GM19043 (cell line): ENCODE data around the gene MAVS.

Experiments
- ATAC-seq: cut with Tn5 transposase; IDR thresholded peaks from one replicate; pipeline ENCODE4 v1.9.1; 2021; ENCODE audit warnings: low read depth; ENCODE audit not compliant: unreplicated experiment

MAVS gene

DNA sequence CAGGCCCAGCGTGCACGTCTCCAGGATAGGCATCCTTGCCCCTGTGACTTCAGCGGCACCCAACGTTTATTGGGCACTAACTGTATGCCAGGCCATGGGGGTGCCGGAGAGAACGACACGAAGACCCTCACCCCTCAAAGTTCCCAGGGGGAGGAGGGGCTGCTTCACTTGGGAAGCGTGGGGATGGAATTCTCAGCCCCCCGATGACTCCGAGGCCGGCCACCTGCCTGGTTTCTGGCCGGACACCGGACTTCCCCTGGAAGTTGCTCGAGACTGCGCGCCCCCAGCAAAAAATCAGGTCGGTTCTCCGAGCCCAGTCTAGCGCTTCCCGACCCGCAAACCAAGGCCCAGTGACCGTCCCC, 275 bp upstream of the MAVS start:
- ATAC-seq = no peak

DNA sequence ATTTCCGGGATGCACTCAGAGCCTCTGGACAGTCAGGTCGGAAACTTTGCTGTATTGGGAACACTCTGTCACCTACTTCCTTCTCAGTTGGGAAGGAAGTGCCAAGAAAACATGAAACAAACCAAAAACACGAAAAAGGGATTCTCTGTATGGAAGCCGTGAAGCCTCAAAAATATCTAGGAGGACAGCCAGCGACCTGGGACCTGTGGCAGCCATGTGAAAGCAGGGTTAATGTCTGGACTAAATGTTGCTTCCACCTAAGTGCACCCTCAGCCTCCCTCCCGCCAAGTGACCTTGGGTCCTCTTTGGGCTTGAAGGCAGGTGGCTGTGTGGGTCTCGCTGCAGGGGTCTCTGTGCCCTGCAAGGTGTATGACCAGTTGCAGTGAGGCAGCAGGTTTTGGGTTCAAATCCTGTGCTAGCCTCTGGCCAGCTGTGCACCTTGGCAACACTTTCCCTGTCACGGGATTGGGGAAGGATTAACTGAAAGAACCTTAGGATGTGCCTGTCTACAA, 851 bp downstream of the MAVS start:
- no peak for ATAC-seq

DNA sequence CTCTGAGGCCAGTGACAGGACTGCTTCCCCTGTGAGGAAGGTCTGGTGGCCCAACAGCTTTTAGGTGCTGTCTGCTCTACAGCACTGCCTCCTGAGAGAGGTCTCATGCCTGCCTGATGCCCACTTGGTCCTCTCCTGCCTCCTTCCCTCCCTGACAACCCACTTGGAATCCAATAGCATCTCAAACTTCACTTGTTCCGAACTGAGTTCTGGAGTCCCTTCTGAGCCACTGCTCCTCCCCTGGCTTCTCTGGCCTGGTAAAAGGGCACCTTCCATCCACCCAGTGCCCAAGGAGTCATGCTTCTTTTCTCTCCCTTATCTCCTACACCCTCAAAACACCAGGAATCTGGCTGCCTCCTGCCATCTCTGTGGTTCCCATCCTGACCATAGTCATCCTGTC, 1.9 kb downstream of the MAVS start:
- no peak for ATAC-seq

DNA sequence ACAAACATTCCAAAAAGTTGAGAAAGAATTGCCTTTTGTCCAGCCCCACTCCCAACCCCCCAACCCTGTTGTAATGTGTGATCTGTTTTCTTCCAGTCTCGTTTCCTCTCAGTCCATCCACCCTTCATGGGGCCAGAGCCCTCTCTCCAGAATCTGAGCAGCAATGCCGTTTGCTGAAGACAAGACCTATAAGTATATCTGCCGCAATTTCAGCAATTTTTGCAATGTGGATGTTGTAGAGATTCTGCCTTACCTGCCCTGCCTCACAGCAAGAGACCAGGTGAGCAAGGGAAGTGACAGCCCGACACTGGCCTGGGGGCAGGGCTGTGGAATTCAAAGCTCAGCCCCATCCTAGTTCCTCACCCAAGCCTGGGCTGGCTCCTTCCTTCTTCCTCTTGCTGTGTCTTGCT, 7.8 kb downstream of the MAVS start:
- ATAC-seq = no peak

DNA sequence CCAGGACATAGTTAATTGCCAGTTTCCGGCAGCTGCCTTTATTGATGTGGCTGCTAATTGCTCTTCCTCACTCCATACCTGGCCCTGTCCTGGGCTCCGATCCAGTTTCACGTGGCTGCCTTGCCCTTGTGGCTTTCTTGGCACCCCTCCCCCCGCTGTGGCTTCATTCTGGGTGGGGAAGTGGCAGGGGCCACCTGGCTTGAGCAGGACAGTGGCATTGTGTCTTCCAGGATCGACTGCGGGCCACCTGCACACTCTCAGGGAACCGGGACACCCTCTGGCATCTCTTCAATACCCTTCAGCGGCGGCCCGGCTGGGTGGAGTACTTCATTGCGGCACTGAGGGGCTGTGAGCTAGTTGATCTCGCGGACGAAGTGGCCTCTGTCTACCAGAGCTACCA, 10.8 kb downstream of the MAVS start:
- ATAC-seq = no peak

DNA sequence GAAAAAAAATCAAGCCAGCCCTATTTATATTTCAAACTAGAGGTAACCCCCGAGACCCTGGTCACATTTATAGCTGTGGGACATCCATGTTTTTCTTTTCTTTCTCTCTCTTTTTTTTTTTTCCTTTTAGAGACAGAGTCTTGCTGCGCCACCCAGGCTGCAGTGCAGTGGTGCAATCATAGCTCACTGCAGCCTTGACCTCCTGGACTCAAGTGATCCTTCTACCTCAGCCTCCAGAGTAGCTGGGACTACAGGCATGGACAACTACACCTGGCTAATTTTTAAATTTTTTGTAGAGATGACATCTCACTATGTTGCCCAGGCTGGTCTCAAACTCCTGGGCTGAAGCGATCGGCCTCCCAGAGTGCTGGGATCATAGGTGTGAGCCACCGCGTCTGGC, 12.1 kb downstream of the MAVS start:
- no peak for ATAC-seq

DNA sequence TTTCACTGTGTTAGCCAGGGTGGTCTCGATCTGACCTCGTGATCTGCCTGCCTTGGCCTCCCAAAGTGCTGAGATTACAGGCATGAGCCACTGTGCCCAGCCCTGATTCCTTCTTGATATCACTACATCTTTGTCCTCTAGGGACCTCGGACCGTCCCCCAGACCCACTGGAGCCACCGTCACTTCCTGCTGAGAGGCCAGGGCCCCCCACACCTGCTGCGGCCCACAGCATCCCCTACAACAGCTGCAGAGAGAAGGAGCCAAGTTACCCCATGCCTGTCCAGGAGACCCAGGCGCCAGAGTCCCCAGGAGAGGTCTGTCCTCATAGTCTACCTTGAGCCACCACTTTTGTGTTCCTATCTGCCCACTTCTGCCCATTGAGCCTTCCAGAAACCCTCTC, 14.6 kb downstream of the MAVS start:
- ATAC-seq = no peak

DNA sequence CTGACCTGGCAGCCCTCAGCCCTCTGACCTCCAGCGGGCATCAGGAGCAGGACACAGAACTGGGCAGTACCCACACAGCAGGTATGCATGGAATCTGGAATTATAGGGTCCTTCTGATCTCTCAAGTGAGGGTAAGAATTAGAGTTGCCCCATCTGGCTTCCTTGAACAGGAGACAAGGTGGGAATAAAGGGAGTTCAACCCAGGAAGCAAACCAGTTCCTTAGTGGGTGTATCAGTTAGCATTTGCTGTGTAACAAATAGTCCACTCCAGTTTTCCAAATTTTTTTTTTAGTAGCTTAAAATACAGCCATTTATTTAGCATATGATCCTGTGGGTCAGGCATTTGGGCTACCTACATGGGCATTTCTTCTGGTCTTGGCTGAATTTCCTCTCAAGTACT, 15.7 kb downstream of the MAVS start:
- ATAC-seq = no peak

DNA sequence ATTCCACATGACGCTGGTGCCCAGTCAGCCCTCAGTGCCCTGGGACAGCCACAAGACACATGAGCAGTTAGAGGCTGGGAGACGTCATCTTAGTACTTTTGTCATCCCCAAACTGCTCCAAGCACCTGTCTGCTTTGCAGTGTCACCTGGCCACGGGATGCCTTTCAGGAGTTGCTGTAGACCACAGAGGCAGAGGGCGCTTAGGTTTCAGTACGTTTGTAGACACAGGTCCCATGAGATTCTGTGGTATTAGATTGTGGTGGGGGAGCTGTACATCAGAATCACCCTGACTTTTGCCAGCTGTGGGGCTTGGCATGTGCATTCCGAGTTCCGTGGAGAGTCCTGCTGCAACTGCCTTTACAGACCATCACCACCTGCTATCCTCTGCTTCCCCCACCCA, 16.7 kb downstream of the MAVS start:
- no peak for ATAC-seq

DNA sequence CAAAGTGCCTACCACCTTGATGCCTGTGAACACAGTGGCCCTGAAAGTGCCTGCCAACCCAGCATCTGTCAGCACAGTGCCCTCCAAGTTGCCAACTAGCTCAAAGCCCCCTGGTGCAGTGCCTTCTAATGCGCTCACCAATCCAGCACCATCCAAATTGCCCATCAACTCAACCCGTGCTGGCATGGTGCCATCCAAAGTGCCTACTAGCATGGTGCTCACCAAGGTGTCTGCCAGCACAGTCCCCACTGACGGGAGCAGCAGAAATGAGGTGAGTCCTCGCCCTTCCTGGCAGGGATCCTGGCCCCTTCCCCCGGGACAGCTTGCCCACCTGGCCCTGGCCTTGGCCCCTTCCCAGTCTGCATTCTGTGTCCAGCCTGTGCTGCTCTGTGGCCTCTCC, 17.9 kb downstream of the MAVS start:
- ATAC-seq = no peak

DNA sequence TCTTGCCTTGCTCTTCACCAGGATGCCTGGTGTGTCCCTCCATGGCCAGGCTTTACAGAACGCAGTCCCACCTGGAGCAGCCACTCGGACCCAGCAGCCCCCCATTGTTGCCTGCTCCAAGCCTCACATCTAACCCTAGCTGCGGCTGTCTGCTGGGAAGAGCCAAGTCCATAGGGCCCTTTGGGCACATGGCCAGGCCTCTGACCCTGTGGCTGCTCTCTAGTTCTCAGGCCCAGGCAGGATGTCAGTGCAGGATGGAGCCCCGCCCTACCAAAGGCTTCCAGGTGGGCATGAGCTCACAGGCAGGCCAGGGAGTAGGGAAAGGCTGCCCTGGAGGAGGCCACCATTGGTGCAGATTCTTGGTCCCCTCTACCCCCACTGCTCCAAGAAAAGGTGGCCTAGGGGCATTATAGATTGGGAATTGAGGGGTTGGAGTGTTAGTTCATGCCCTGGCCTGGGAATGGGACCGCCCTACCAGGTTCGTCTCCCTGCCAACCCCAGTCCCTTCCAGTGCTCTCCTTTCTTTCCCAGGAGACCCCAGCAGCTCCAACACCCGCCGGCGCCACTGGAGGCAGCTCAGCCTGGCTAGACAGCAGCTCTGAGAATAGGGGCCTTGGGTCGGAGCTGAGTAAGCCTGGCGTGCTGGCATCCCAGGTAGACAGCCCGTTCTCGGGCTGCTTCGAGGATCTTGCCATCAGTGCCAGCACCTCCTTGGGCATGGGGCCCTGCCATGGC, 18.7 kb downstream of the MAVS start:
- no peak for ATAC-seq

DNA sequence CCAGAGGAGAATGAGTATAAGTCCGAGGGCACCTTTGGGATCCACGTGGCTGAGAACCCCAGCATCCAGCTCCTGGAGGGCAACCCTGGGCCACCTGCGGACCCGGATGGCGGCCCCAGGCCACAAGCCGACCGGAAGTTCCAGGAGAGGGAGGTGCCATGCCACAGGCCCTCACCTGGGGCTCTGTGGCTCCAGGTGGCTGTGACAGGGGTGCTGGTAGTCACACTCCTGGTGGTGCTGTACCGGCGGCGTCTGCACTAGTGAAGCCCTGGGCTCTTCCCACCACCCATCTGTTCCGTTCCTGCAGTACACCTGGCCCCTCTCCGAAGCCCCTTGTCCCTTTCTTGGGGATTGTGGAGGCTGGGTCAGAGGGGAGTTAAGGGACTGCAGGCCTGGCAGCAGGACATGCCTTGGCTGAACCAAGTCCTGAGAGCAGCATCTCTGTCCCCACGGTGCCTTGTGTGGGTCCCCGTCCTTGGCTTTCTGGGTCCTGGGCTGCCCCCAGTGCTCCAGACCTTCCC, 19.3 kb downstream of the MAVS start:
- ATAC-seq = no peak

DNA sequence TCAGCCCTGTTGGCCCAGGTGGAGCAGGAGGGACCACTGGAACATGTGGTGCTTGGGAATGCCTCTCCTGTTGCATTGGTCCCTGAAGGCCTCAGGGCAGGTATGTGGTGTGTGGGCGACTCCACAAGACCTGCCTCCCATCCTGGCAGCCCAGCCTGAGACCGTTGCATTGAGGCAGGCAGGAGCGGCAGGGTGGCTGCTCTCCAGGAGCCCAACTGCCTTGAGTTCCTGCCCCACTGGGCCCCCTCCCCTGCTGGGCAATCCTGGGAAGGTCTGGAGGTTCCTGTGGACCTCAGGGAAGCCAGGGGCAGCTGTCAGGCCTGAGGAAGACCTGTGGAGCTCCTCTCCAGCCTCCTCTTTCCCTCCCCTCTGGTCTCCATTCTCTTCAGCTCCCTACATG, 19.8 kb downstream of the MAVS start:
- ATAC-seq = no peak

DNA sequence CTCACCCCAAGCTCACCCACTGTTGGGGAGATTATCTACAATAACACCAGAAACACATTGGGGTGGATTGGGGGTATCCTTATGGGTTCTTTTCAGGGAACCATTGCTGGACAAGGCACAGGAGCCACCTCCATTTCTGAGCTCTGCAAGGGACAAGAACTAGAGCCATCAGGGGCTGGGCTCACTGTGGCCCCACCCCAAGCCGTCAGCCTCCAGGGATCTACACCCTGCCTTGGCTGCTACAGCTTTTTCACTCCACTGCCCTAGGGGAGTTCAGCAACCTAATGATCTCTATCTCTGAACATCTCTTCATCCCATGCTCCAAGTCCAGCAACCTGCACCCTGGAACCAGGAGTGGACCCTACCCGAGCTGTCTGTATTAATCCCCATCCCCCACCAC, 21.2 kb downstream of the MAVS start:
- ATAC-seq = no peak

DNA sequence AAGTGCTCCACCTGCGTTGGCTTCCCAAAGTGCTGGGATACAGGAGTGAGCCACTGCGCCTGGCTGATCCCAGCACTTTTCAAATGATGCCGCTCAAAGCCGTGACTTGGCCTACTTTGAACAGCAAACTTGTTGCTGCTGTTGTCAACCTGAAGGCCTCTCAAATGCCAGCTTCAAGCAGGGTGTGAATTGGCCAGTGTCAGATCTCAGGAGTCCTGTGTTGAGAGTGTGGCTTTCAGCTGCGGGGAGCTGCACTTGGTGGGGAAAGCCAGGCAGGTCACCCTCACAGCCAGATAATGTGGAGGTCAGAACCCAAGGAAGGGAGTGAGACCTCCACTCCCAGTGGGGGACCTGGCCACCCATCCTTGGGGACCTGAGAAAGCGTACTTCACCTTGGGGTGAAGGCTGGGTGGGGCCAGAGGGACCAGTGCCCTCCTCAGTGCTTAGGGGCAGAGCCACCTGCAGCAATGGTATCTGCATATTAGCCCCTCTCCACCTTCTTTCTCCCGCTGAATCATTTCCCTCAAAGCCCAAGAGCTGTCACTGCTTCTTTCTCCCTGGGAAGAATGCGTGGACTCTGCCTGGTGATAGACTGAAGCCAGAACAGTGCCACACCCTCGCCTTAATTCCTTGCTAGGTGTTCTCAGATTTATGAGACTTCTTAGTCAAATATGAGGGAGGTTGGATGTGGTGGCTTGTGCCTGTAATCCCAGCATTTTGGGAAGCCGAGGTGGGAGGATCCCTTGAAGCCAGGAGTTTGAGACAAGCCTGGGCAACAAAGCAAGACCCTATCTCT, 23.4 kb downstream of the MAVS start:
- no peak for ATAC-seq

DNA sequence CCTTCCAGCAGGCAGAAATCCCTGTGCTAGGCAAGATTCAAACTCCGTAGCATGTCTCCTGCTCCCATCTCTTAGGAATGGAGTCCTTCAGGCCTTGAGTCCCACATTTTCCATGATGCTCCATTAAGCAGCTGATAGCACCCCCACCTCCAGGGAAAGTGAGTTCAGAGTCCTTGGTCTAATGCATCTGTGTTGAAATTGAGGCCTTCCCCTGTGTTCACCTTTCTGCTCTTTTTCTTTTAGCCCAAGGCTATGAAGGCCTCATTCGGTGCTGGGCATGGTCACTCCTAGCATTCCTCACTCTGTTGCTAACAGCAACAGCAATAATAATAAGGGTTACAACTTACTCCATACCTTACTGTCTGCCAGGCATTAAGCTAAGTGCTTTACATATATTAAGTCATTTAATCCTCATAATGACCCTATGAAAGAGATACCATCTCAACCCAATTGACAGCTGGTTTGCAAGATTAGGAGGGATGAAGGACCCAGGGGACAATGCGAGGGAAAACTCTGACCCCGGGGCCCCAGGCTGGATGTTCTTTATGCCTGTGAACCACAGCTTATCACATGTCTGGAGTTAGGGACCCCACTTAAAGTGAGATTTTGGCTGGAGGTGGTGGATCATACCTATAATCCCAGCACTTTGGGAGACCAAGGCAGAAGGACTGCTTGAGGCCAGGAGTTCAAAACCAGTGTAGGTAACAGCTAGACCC, 25.1 kb downstream of the MAVS start:
- ATAC-seq = no peak

DNA sequence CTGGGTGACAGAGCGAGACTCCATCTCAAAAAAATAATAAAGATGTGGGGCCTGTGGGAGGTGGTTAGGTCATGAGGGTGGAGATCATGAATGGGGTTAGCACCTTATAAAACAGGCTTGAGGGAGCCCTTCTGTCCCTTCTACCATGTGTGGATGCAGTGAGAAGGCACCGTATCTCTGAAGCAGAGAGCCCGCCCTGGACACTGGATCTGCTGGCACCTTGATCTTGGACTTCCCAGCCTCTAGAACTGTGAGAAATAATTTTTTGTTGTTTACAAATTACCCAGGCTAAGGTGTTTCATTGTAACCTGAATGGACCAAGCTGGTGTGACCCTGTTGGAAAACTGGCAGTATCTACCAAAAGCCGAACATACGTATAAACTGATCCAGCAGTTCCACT, 26.9 kb downstream of the MAVS start:
- no peak for ATAC-seq

DNA sequence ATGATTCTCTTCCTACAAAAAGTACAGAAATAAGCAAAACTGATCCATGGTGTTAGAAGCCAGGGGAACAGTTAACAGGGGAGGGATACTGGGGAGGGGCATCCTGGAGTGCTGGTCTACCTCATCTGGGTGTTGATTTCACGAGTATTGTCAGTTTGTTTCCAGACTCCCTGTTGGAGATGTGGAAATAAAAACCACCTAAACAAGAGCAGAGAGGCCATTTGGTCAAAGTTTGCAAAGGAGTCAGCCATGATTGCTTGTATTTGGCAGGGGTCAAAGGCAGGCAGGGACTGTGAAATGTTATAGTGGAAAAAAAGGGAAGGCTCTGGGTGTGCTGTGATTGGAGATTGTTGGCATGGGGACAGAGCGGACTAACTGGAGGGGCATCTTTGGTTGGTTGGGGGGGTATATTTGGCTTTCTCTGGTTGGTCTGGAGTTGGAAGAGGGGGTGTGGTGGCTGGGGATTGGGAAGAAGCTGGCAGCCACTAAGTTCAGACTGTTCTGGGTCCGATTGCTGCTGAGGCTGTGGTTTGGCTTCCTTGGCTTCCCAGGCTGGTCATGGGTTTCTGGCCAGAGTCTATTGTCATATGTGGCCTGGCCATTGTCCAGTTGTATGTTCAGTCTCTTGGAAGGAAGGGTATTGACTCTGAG, 27.7 kb downstream of the MAVS start:
- no peak for ATAC-seq

DNA sequence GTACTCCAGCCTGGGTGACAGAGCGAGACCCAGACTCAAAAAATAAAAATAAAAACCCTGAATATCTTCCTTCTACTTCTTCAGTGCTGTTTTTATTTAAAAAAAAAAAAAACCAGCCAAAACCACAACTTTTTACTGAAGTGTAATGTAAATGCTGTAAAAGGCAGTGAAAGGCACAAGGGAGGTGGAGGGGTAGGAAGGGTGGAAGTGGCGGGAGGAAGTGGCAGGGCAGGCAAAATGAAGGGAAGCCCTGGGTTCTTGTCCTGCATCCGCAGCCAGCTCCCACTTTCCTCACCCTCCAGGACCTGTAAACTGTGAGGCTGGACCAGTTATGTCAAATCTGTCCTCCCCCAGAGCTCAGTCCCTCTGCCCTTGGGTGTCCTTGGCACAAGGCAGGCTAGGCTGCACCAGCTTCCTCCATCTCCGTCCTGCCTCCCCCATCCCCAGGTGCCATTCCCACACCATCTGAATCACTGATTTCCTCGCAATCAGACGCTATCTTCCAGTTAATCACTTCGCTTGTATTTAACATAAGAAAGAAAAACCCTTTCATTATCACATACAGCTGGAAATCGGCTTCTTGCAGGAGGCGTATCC, 28.8 kb downstream of the MAVS start:
- ATAC-seq = no peak

DNA sequence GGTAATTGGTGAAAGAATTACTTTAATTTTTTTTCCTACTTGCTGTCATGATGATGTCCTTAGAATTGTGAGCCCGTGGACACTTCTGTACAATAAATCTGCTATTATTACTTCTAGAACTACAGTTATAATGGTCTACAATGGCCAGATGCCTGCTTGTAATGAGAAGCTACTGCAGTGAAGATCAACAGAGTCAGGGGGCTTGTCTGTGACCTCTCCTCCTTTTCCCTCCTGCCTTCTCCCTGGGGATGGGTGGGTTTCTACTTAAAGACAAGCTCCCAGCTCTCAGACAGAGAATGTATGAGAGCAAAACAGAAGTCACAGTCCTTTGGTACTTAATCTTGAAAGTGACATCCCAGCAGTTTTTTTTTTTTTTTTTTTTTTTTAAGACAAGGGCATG, 29.4 kb downstream of the MAVS start:
- no peak for ATAC-seq
